Measurements from ENCODE around the gene UBE2L5.
A peak's percentile ranks its signal among the peaks of the same experiment; 100 is the strongest.

UBE2L5 gene

GRCh38 chr13:30406779-30407416 lies 15.4 kb upstream of the UBE2L5 start:
- no peak for DNase-seq

- DNase-seq: peak; percentile 94
Measured at GRCh38 chr13:30408319-30409101, 13.8 kb upstream of the UBE2L5 start.

DNA sequence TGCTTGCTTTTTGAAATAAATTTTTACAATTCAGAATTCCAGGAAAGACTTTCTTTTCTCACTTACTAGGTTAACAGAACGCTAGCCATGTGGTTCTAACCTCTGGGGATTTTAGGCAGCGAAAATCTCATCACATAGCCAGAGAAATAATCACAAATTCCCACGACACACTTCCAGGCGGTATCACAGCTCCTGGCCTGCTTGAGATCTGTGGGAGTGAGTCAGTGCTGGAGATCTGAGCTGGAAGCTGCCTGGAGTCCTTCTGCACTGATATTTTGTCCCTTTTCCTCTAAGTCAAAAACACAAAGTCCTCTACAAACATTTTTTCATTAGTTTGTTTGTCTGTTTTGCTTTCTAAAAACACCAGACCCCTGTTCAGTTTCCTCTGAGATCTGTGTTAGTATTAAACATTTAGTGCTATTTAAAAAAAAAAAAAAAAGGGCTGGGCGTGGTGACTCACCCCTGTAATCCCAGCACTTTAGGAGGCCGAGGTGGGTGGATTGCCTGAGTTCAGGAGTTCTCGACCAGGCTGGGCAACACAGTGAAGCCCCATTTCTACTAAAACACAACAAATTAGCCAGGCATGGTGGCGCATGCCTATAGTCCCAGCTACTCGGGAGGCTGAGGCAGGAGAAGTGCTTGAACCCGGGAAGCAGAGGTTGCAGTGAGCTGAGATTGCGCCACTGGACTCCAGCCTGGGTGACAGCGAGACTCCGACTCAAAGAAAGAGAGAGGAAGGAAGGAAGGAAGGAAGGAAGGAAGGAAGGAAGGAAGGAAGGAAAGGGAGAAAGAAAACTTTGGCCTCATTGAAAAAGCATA lies 12.2 kb upstream of the UBE2L5 start:
- DNase-seq: no peak

DNA sequence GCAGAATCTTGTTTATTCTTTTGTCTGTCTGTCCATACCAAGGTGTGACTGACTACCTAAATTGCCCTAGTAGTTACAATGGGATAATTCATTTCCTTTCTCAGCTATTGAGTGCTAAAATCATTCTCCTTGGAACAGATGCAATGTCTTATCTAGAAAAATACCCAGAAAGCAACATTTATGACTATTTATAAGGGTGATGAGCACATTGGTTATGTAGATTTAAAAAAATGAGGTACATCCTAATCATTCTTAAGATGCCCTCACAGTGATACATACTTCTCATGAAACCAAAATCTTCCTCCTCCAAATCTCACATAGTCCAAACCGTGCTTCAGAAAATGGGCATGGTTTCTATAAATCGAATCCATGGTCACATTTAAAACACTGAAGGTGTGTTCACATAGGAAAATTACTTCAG lies 11.6 kb upstream of the UBE2L5 start:
- no peak for DNase-seq

DNA sequence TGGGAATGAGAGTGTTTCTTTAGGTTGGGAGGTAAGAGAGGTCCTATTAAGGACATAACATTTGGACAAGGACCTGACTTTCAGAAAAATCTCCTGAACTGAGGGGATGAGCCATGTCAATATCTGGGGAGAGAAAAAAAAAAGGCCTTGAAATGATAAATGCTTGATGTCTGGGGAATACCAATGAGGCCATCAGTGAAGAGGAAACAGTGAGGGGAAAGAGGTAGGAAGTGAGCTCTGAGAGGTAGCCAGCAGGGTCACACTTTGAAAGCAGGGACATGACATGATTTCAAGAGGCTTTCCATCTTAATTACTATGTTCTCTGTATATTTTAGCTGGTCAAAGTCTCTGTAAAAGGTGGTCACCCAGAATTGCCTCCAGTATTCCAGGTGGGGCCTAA lies 9.9 kb upstream of the UBE2L5 start:
- no peak for DNase-seq

- no peak for DNase-seq
Measured at GRCh38 chr13:30413842-30414241, 8.5 kb upstream of the UBE2L5 start.

GRCh38 chr13:30415430-30416030 lies 6.8 kb upstream of the UBE2L5 start:
- no peak for DNase-seq

DNA sequence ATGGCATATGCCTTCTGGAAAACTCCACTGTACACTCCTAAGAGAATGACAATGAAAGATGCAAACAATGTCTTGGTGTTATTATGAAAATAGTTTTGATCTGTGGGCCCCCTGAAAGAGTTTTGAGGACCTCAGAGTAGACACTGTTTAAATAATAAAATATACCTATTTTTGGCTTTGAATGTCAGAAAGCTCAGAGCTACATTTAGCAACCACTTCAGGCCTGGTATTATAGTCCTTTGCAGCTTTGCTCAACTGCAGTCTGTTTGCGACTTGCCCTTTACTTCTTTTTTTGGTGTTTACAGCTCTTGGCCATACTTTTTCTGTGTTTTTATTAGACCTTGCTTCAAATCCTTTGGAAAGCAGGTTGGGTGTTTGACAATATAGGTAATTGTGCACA lies 5.8 kb upstream of the UBE2L5 start:
- no peak for DNase-seq

- no peak for DNase-seq
Measured at GRCh38 chr13:30418075-30418716, 4.1 kb upstream of the UBE2L5 start.

- no peak for DNase-seq
Measured at GRCh38 chr13:30418717-30419459, 3.4 kb upstream of the UBE2L5 start.

DNA sequence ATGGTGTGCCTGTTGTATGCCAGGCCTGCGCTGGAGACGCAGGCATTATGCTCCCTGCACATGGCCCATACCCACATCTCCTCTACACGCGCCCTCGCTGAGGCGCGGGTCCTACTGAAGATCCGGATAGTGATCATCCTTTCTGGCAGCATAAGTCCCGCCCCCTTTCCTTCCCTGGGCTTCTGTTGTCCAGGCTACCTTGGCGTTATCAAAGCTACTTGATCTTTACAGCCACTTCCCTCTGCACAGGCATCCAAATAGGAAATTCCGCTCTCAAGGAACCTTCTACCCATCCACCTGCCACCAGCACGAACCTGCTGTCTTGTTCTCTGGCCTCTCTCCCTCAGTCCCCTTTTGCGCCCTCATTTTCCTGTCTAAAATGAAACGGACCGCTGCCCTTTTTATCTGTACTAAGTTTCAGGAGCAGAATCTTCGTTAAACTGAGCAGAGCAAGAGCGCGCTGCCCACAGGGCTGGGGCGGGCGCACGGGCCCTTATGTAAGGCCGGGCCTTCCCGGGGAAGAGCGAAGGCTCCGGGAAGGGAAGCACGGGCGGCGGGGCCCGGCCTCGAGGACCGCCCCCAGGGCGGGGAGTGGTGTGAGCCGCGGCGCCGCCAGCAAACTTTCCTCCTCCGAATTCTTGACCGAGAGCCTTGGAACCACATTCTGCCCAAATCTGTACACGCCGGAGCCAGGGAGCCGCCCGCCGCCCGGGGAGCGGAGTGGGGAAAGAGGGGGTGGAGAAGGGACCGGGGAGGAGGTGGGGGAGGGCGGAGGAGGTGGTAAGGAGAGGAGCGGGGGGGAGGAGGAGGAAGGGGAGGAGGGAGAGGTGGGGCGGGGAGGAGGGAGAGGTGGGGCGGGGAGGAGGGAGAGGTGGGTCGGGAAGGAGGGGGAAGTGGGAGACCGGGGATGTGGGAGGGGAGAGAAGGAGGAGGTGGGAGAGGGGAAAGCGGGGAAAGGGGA lies 920 bp upstream of the UBE2L5 start:
- peak; percentile 41 for DNase-seq

DNA sequence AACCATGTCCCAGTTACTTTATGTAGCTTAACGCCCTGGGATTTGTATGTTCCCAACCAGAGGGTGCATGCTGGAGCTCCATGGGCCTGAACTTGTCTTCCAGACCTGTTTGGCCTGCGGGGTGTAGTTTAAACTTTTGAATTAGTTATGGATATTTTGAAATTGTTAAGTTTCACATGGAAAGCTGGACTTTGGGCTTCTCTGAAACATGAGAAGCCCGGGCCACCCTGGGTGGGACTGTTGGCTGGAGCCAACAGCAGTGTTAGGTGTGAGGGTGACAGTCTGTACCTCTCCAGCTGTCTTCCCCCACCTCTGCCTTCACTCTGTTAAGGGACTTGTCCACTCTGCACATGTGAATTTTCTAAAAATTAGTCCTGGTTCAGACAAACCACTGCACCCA lies 1.6 kb downstream of the UBE2L5 start:
- no peak for DNase-seq

GRCh38 chr13:30429235-30429634 lies 6.9 kb downstream of the UBE2L5 start:
- no peak for DNase-seq

GRCh38 chr13:30429721-30430694 lies 7.7 kb downstream of the UBE2L5 start:
- no peak for DNase-seq

DNA sequence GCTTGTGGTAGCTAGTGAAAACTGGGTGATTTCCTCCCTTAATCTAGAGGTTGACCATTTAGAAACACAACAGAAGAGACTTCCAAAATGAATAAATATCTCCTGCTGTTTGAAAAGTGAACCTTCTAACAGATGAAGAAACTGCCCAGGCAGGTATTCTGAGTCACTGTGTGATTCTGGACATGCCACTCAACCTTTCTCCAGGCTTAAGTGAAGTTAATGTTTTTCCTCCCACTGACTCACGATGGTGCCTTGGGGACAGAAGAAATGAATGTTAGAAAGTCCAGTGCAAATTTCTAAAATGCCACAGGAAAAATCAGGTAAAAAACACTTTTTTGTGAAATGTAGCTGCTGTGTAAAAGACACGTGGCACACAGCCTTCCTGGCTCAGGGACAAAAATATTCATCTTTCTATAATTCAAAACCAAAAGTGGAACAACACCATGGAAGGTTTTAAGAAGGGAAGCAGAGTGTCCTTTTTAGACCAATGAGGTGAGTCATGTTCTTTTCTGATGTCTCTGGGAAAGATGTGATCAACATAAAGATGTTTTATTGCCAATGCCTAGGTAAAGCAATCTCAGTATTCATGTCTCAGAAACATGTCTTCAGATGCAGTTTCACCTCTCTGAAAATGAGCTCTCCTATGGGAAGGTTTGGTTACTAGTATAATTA lies 9.1 kb downstream of the UBE2L5 start:
- DNase-seq: no peak

DNA sequence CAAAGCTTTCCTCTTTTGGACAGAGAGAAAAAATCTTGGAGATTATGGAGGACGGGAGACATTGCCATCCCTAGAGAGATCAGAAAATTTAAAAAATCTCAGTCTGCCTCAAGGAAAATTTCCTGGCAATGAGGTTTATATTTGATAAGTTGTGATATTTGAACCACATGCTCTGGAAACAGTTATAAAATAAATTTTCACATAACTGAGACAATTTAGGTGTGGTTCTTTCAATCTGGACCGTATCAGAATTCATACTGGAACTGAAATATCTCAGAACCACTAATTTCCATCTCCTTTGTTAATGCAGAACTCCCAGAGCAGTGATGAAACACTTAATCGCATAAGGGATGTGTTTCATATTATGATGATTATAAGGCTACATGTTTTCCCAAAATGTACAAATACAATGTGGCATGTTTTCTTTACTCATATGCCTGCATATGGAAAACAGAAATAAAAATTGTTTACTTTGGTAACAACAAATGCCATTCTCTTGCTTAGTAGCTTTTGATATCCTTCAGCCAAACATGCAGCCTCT lies 13.7 kb downstream of the UBE2L5 start:
- no peak for DNase-seq

DNA sequence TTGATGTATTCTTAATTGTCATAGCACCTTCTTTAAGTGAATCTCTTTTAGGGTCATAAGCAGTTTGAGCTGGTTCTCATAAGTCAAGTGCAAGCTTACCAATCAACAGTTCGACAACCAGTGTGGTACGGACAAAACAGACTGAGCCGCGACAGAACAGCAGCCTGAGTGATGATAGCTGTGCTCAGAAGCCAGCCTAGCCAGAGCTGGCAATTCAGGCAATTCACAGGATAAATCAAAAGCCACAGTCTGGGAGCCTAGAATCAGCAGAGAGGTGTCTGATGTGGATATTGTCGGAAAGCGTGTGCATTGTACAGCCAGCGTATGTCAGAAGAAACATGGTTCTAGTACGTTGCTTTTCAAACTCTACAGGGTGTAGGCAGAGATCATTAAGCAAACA lies 14.9 kb downstream of the UBE2L5 start:
- DNase-seq: no peak

DNA sequence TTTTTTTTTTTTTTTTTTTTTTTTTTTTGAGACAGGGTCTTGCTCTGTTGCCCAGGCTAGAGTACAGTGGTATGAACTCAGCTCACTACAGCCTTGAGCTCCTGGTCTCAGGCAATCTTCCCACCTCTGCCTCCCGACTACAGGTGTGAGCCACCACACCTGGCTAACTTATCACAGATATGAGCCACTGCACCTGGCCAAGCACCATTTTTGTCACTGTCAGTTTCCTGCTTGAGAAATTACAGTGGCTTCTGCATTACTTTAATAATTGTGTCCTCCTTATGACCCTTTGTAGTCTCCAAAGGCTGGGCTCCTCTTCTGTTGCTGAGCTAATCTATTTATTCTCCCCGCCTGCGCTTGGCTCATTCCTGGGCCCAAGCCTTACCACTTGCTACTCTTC lies 16.0 kb downstream of the UBE2L5 start:
- no peak for DNase-seq

All from CD4-positive, alpha-beta T cell treated with Interleukin-21 for 1 hour (primary cell).